ENCODE data around the gene MYL3.

MYL3 gene

GRCh38 chr3:46868948-46869347, 5.7 kb upstream of the MYL3 start:
- TF ChIP-seq CTCF (conservative IDR thresholded peaks at IDR 0.05; ENCODE audit: low read depth, low read length), result no peak
- no peak for DNase-seq (ENCODE audit: low read depth)
- no peak overlapping the region for H3K4me3 ChIP-seq (ENCODE audit: low read length)

- no peak for DNase-seq (ENCODE audit: low read depth)
- H3K4me3 ChIP-seq (ENCODE audit: low read length), result no peak overlapping the region
- no peak for TF ChIP-seq CTCF (conservative IDR thresholded peaks at IDR 0.05; ENCODE audit: low read depth, low read length)
These were observed 5.0 kb upstream of the MYL3 start for GRCh38 chr3:46868287-46868686.

- DNase-seq (ENCODE audit: low read depth), result no peak
- H3K4me3 ChIP-seq (ENCODE audit: low read length), result no peak overlapping the region
- no peak for TF ChIP-seq CTCF (conservative IDR thresholded peaks at IDR 0.05; ENCODE audit: low read depth, low read length)
These were observed 4.3 kb upstream of the MYL3 start for GRCh38 chr3:46867550-46867898.

- DNase-seq (ENCODE audit: low read depth), result no peak
- TF ChIP-seq CTCF (conservative IDR thresholded peaks at IDR 0.05; ENCODE audit: low read depth, low read length), result peak; percentile 94
- H3K4me3 ChIP-seq (ENCODE audit: low read length), result no peak overlapping the region
These were observed 3.7 kb upstream of the MYL3 start for GRCh38 chr3:46866720-46867549.

GRCh38 chr3:46866032-46866595, 2.9 kb upstream of the MYL3 start:
- no peak for TF ChIP-seq CTCF (conservative IDR thresholded peaks at IDR 0.05; ENCODE audit: low read depth, low read length)
- DNase-seq (ENCODE audit: low read depth), result no peak

GRCh38 chr3:46865546-46865945, 2.3 kb upstream of the MYL3 start:
- no peak for DNase-seq (ENCODE audit: low read depth)
- no peak for TF ChIP-seq CTCF (conservative IDR thresholded peaks at IDR 0.05; ENCODE audit: low read depth, low read length)

More at GRCh38 chr3:46866032-46866595, 2.9 kb upstream of the MYL3 start:
- H3K4me3 ChIP-seq (ENCODE audit: low read length), result no peak overlapping the region

GRCh38 chr3:46865031-46865507, 1.8 kb upstream of the MYL3 start:
- TF ChIP-seq CTCF (conservative IDR thresholded peaks at IDR 0.05; ENCODE audit: low read depth, low read length), result no peak
- no peak overlapping the region for H3K4me3 ChIP-seq (ENCODE audit: low read length)
- no peak for DNase-seq (ENCODE audit: low read depth)

More at GRCh38 chr3:46865546-46865945, 2.3 kb upstream of the MYL3 start:
- no peak overlapping the region for H3K4me3 ChIP-seq (ENCODE audit: low read length)

All from retinal pigment epithelial cell (primary cell).